Parathyroid adenoma (tissue), 2 donors: ENCODE measurements around the gene NAPB.

Experiments used
- H2AFZ ChIP-seq: fragments of 300-600 bp; sonication (generic); one replicate; pipeline ENCODE4 v1.7.0; 2017; ENCODE audit warnings: antibody characterized with exemption, mild to moderate bottlenecking
- H3K27ac ChIP-seq: fragments of 300-600 bp; sonication (generic); one replicate; pipeline ENCODE4 v1.7.0; 2017
- H3K27me3 ChIP-seq: fragments of 300-600 bp; sonication (generic); one replicate; pipeline ENCODE4 v1.7.0; 2017; ENCODE audit warnings: low read length; ENCODE audit not compliant: control insufficient read depth, insufficient read depth
- H3K36me3 ChIP-seq: fragments of 300-600 bp; sonication (generic); one replicate; pipeline ENCODE4 v1.7.0; 2017; ENCODE audit warnings: low read length; ENCODE audit not compliant: control insufficient read depth, insufficient read depth
- H3K4me1 ChIP-seq: fragments of 300-600 bp; sonication (generic); one replicate; pipeline ENCODE4 v1.7.0; 2017; ENCODE audit warnings: control low read depth
- H3K4me2 ChIP-seq: fragments of 300-600 bp; sonication (generic); one replicate; pipeline ENCODE4 v1.7.0; 2017; ENCODE audit warnings: low read length
- H3K4me3 ChIP-seq: fragments of 300-600 bp; sonication (generic); one replicate; pipeline ENCODE4 v1.7.0; 2017; ENCODE audit warnings: low read depth, low read length
- H3K79me2 ChIP-seq: fragments of 300-600 bp; sonication (generic); one replicate; pipeline ENCODE4 v1.7.0; 2017; ENCODE audit warnings: control low read depth
- H3K9ac ChIP-seq: fragments of 300-600 bp; sonication (generic); one replicate; pipeline ENCODE4 v1.7.0; 2017; ENCODE audit warnings: mild to moderate bottlenecking
- H3K9me3 ChIP-seq: fragments of 300-600 bp; sonication (generic); one replicate; pipeline ENCODE4 v1.7.0; 2017; ENCODE audit warnings: low read length; ENCODE audit not compliant: control insufficient read depth
- TF ChIP-seq, protein P1 (sequence below): fragments of 300-600 bp; sonication (generic); IDR thresholded peaks from one replicate; pipeline ENCODE4 v1.7.0; 2017; ENCODE audit warnings: antibody characterized with exemption, mild to moderate bottlenecking
- donor health status: primary hyperparathyroidism.

Gene NAPB

DNA sequence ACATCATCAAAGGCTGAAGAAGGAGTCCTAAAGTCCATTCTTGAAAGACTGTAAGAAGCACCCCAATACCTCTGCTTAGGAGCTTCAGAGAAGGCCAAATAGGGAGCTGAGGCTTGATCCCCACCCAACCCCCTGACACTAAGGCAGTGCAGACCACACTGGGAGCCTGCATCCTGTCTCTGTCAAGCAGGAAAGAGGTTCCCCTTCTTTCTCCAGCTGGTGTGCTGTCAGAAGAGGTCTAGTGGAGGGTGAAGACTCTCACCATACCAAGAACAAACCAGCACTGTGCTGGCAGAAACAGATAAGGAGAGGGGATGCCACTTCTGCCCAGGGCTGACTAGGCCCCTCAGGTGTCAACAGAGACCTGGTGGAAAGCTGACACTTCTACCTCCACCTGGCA lies 39.4 kb downstream of the NAPB start:
- Histone ChIP-seq H3K4me1 (peaks cover 7% of the 10 kb centered on the region), H3K9me3 (no peaks in the 10 kb centered on the region), H3K79me2 (peaks cover 3% of the 10 kb centered on the region), H3K4me2 (no peak overlapping the region), H3K9ac (no peak overlapping the region), H2AFZ (no peak overlapping the region), H3K27me3 (no peaks in the 10 kb centered on the region), H3K4me3 (no peak overlapping the region), H3K27ac (no peak overlapping the region), H3K36me3 (no peaks in the 10 kb centered on the region)
- TF ChIP-seq, protein P1, sequence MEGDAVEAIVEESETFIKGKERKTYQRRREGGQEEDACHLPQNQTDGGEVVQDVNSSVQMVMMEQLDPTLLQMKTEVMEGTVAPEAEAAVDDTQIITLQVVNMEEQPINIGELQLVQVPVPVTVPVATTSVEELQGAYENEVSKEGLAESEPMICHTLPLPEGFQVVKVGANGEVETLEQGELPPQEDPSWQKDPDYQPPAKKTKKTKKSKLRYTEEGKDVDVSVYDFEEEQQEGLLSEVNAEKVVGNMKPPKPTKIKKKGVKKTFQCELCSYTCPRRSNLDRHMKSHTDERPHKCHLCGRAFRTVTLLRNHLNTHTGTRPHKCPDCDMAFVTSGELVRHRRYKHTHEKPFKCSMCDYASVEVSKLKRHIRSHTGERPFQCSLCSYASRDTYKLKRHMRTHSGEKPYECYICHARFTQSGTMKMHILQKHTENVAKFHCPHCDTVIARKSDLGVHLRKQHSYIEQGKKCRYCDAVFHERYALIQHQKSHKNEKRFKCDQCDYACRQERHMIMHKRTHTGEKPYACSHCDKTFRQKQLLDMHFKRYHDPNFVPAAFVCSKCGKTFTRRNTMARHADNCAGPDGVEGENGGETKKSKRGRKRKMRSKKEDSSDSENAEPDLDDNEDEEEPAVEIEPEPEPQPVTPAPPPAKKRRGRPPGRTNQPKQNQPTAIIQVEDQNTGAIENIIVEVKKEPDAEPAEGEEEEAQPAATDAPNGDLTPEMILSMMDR = no peak

DNA sequence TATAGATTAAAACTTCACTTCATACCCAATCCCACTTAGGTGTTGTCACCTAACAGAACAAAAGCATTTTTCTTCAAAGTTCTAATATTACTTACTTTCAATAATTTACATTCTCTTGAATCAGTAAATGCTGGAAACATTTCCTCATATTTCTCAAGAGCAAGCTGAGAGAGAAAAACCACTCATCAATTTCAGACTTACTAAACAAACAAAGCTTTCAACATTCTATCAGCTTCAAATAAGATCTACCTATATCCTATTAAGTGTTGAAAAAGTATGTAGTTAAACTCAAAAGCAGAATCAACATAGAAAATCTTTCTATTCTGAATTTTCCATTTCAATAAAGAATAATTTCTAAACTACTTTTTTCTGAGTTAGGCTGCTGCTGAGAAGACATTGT lies 41.5 kb downstream of the NAPB start:
- TF ChIP-seq, protein P1 = no peak
- no peaks in the 10 kb centered on the region for H3K4me1 ChIP-seq
- no peaks in the 10 kb centered on the region for H3K36me3 ChIP-seq

DNA sequence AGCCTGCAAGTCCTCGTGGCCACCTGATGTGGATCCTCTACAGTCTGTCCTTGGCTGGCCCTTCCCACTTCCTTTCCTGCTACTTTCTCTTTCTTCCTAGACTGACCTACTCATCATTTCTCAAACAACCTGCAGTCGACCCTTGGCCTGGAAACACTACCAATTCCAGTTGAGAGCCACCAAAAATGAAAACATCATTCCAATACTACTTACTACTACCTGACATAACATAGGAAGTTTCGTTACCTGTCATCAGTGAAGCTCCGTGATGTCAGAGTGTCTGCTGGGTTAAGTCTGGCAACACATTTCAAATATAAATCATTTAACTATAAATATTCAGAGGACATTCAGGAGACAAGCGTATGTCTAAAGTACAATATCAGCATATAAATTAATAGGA lies 45.5 kb downstream of the NAPB start:
- Histone ChIP-seq H2AFZ (no peak overlapping the region), H3K27me3 (no peaks in the 10 kb centered on the region), H3K4me2 (no peak overlapping the region), H3K4me1 (no peaks in the 10 kb centered on the region), H3K9ac (no peak overlapping the region), H3K36me3 (no peaks in the 10 kb centered on the region), H3K9me3 (no peaks in the 10 kb centered on the region), H3K4me3 (no peak overlapping the region), H3K27ac (no peak overlapping the region), H3K79me2 (no peaks in the 10 kb centered on the region)
- TF ChIP-seq, protein P1 = no peak

More for the DNA sequence above, 41.5 kb downstream of the NAPB start:
- H3K27ac ChIP-seq = no peak overlapping the region
- no peak overlapping the region for H3K9ac ChIP-seq
- no peaks in the 10 kb centered on the region for H3K27me3 ChIP-seq
- H3K9me3 ChIP-seq = no peaks in the 10 kb centered on the region
- no peak overlapping the region for H3K4me2 ChIP-seq
- no peak overlapping the region for H3K4me3 ChIP-seq
- H2AFZ ChIP-seq = no peak overlapping the region
- H3K79me2 ChIP-seq = no peaks in the 10 kb centered on the region

DNA sequence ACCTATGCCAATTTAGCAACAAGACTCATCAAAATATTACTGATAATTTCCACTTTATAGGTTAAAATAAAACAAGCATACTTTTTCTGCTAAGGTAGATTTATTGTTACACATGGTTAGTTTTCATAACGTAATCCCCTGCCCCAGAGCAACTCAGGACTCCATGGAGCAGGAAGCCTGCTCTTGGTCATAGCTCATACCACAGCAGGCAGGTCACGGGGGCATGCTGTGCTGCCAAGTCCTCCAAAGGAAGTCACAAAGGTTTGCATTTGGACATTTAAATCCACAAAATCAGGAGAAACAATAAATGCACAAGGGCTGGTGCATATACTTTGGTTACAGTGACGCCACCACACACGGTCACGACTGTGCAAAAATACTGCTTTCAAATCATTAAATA lies 46.8 kb downstream of the NAPB start:
- H3K4me2 ChIP-seq = no peak overlapping the region
- H3K79me2 ChIP-seq = no peaks in the 10 kb centered on the region
- peaks cover 10% of the 10 kb centered on the region for H3K4me1 ChIP-seq
- no peaks in the 10 kb centered on the region for H3K36me3 ChIP-seq
- no peaks in the 10 kb centered on the region for H3K9me3 ChIP-seq
- TF ChIP-seq, protein P1 = no peak
- no peak overlapping the region for H2AFZ ChIP-seq
- no peak overlapping the region for H3K4me3 ChIP-seq
- no peaks in the 10 kb centered on the region for H3K27me3 ChIP-seq
- H3K27ac ChIP-seq = no peak overlapping the region
- H3K9ac ChIP-seq = no peak overlapping the region

DNA sequence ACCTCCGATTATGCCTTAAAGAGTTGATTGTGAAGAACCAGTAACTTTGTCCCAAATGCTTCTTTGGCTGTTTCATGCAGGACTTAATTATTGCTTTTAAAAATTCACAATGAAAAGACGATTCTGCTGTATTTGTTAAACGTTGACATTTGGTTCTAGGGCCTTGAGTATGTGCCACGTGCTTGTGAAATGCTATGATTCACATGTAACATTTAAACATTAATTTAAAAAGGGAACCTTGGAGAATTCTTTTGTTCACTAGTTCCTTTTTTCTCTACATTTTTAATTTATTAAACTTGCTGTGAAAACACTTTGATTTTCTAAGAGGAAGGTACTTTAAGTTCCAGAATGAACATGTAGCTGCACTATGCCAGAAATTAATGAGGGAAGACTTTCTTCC lies 49.8 kb downstream of the NAPB start:
- TF ChIP-seq, protein P1 = no peak
- no peaks in the 10 kb centered on the region for H3K79me2 ChIP-seq
- no peak overlapping the region for H3K9ac ChIP-seq
- no peak overlapping the region for H3K4me3 ChIP-seq
- H3K9me3 ChIP-seq = no peaks in the 10 kb centered on the region
- no peak overlapping the region for H3K27ac ChIP-seq
- H3K4me1 ChIP-seq = peaks cover 14% of the 10 kb centered on the region
- H2AFZ ChIP-seq = no peak overlapping the region
- H3K27me3 ChIP-seq = no peaks in the 10 kb centered on the region
- H3K36me3 ChIP-seq = no peaks in the 10 kb centered on the region
- H3K4me2 ChIP-seq = no peak overlapping the region
